ENCODE results near the gene SMAD5. TPM values are rescaled to one million over a fixed set of nuclear protein-coding genes. Genes with fewer than 3 reads are reported as not detected.

Gene SMAD5
- total RNA-seq (10 to 100 TPM; 12.5 to 18.1 TPM), total RNA-seq (35.8 to 53.8 reads per million in 2 donors)

DNA sequence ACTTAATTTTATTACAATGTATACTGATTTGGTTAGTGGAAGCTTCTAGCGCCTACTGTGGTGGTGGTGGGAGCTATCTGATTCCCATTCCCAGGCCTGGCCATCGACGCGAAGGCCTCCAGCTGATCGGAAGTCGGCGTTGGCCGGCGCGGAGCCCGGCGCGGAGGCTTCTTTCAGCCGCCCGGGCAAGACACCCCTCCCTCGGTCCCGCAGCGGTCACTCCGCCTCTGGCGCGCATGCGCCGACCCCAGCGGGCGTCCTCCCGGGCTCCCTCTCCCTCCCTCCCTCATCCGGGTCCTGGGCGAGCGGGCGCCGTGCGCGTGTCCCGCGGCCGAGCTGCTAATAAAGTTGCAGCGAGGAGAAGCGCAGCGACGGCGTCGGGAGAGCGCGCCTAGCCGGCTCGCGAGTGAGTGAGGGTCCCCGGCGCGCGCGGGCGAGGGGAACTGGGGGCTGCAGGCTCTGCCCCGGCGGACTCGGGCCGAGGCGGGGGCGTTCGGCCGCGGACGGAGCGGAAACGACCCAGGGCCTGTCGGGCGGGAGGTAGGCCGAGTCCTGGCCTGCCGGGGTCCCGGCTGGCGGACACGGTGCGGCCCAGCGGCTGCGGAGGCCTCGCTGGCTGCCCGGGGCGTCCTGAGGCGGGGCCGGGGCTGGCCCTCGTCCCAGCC lies at the start of gene SMAD5:
SMAD5 (plus strand) TSS at position 289 of the 665 bp plus-strand sequence. CDS start 20,916 bp downstream, outside the sequence.
- DNase-seq, result peak; percentile 57 to 68 (median 58)
- Mint-ChIP-seq H3K4me1 (peaks cover 22% of the 10 kb centered on the region), H3K4me3 (peak within 1 kb of the TSS; percentile 92), H3K27me3 (peaks cover 14% of the 10 kb centered on the region), H3K27ac (peak within 1 kb of the TSS; percentile 87), H3K36me3 (ENCODE audit: low read depth) (peaks cover 1% of the 10 kb centered on the region)
- H3K9me3 ChIP-seq (ENCODE audit: control insufficient read depth, low read length, poor library complexity, severe bottlenecking), result no peaks in the 10 kb centered on the region
- ATAC-seq, result peak; percentile 77

DNA sequence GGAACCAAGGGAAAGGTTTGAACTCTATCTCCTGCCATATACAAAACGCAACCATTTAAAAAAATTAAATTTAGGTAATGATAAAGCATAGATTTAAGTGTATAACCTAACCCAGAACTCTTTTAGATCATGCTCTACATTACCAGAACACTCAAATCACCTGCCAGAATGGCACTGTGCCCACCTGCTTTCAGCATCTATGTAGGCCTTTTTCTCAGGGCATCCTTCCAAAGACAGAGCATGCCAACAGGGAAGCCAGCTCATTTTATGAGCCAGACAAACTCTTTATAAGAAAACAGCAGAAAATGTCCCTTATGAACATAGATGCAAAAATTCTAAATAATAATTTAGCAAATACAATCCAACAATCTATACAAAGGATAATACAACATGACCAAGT lies 47.9 kb upstream of the SMAD5 start:
- DNase-seq (no peak), ATAC-seq (no peak)
- H3K9me3 ChIP-seq (ENCODE audit: control insufficient read depth, low read length, poor library complexity, severe bottlenecking), result no peaks in the 10 kb centered on the region
- no peak overlapping the region for H3K27ac Mint-ChIP-seq
- H3K4me3 Mint-ChIP-seq, result no peak overlapping the region
- H3K27me3 Mint-ChIP-seq, result peaks cover 26% of the 10 kb centered on the region
- H3K4me1 Mint-ChIP-seq, result peaks cover 8% of the 10 kb centered on the region
- H3K36me3 Mint-ChIP-seq (ENCODE audit: low read depth), result no peaks in the 10 kb centered on the region

DNA sequence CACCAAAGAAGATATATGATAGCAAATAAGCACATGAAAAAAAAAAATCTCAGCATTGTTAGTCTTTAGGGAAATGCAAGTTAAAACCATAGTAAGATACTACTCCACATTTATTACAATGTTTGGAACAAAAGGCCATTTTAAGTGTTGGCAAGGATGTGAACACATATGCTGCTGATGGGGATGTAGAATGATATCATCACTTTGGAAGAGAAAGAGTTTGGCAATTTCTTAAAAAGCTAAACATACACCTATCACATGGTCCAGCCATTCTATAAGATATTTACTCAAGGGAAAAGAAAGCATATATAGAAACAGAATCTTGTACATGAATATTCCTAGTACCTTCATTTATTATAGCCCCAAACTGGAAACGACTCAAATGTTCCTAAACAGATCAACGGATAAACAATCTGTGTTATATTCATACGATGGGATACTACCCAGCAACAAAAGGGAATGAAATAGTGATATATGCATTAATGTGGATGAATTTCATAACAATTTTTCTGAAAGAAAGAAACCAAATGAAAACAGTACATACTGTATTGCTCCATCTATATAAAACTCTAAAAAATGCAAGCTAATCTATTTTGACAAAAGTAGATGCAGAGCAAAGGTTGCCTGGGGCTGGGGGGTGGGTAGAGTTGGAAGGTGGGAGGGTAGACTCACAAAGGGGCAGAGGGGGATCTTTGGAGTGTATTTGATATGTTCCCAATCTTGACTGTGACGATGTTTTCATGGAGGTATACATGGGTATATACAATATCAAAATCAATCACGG lies 45.7 kb upstream of the SMAD5 start:
- Mint-ChIP-seq H3K27me3 (peaks cover 13% of the 10 kb centered on the region), H3K4me3 (no peak overlapping the region), H3K36me3 (ENCODE audit: low read depth) (no peaks in the 10 kb centered on the region), H3K4me1 (peaks cover 2% of the 10 kb centered on the region), H3K27ac (no peak overlapping the region)
- DNase-seq, result no peak
- H3K9me3 ChIP-seq (ENCODE audit: control insufficient read depth, low read length, poor library complexity, severe bottlenecking), result no peaks in the 10 kb centered on the region
- ATAC-seq, result no peak

GRCh38 chr5:136087961-136088871 lies 44.4 kb upstream of the SMAD5 start:
- no peak for ATAC-seq

GRCh38 chr5:136089791-136090190 lies 42.9 kb upstream of the SMAD5 start:
- peaks cover 2% of the 10 kb centered on the region for H3K4me1 Mint-ChIP-seq
- H3K4me3 Mint-ChIP-seq, result no peak overlapping the region
- no peak for ATAC-seq
- H3K9me3 ChIP-seq (ENCODE audit: control insufficient read depth, low read length, poor library complexity, severe bottlenecking), result no peaks in the 10 kb centered on the region
- peaks cover 33% of the 10 kb centered on the region for H3K27me3 Mint-ChIP-seq
- no peaks in the 10 kb centered on the region for H3K36me3 Mint-ChIP-seq (ENCODE audit: low read depth)
- DNase-seq, result no peak
- H3K27ac Mint-ChIP-seq, result no peak overlapping the region

More at GRCh38 chr5:136087961-136088871, 44.4 kb upstream of the SMAD5 start:
- Mint-ChIP-seq H3K4me3 (no peak overlapping the region), H3K4me1 (peaks cover 2% of the 10 kb centered on the region), H3K27me3 (peaks cover 17% of the 10 kb centered on the region), H3K36me3 (ENCODE audit: low read depth) (no peaks in the 10 kb centered on the region), H3K27ac (no peak overlapping the region)
- no peak for DNase-seq
- no peaks in the 10 kb centered on the region for H3K9me3 ChIP-seq (ENCODE audit: control insufficient read depth, low read length, poor library complexity, severe bottlenecking)

DNA sequence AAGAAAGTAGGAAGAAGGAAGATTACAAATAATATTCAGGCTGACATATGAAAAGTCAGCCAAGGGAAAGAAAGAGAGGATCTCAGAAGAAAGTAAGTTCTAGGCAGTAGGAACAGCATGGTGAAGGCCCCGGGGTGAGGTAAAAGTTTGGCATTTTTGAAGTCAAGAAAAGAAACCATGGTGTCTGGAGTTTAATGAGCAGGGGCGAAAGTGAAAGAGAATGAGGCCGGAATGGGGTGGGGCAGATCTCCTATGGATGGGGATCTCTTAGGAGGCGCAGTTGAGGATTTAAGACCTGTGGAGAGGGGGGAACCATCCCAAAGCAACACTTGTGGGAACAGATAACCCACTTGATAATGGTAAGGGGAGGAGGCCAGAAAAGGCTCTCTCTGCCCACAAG lies 42.3 kb upstream of the SMAD5 start:
- Mint-ChIP-seq H3K27me3 (peaks cover 37% of the 10 kb centered on the region), H3K4me1 (peaks cover 2% of the 10 kb centered on the region), H3K36me3 (ENCODE audit: low read depth) (no peaks in the 10 kb centered on the region), H3K4me3 (no peak overlapping the region), H3K27ac (no peak overlapping the region)
- DNase-seq (no peak), ATAC-seq (no peak)
- H3K9me3 ChIP-seq (ENCODE audit: control insufficient read depth, low read length, poor library complexity, severe bottlenecking), result no peaks in the 10 kb centered on the region

GRCh38 chr5:136094189-136094912 lies 38.3 kb upstream of the SMAD5 start:
- peaks cover 2% of the 10 kb centered on the region for H3K4me1 Mint-ChIP-seq
- ATAC-seq (no peak), DNase-seq (no peak)
- no peaks in the 10 kb centered on the region for H3K36me3 Mint-ChIP-seq (ENCODE audit: low read depth)
- no peaks in the 10 kb centered on the region for H3K9me3 ChIP-seq (ENCODE audit: control insufficient read depth, low read length, poor library complexity, severe bottlenecking)
- H3K27me3 Mint-ChIP-seq, result peaks cover 36% of the 10 kb centered on the region
- no peak overlapping the region for H3K4me3 Mint-ChIP-seq
- H3K27ac Mint-ChIP-seq, result no peak overlapping the region

GRCh38 chr5:136094913-136095641 lies 37.6 kb upstream of the SMAD5 start:
- Mint-ChIP-seq H3K4me3 (no peak overlapping the region), H3K4me1 (peaks cover 2% of the 10 kb centered on the region), H3K27me3 (peaks cover 36% of the 10 kb centered on the region), H3K36me3 (ENCODE audit: low read depth) (no peaks in the 10 kb centered on the region), H3K27ac (no peak overlapping the region)
- no peak for ATAC-seq
- no peaks in the 10 kb centered on the region for H3K9me3 ChIP-seq (ENCODE audit: control insufficient read depth, low read length, poor library complexity, severe bottlenecking)
- DNase-seq, result no peak

GRCh38 chr5:136098176-136098575 lies 34.5 kb upstream of the SMAD5 start:
- Mint-ChIP-seq H3K27ac (no peak overlapping the region), H3K27me3 (peaks cover 33% of the 10 kb centered on the region), H3K4me1 (no peaks in the 10 kb centered on the region), H3K36me3 (ENCODE audit: low read depth) (no peaks in the 10 kb centered on the region), H3K4me3 (no peak overlapping the region)
- no peak for DNase-seq
- no peak for ATAC-seq
- no peaks in the 10 kb centered on the region for H3K9me3 ChIP-seq (ENCODE audit: control insufficient read depth, low read length, poor library complexity, severe bottlenecking)

- no peaks in the 10 kb centered on the region for H3K9me3 ChIP-seq (ENCODE audit: control insufficient read depth, low read length, poor library complexity, severe bottlenecking)
- ATAC-seq (no peak), DNase-seq (no peak)
- Mint-ChIP-seq H3K36me3 (ENCODE audit: low read depth) (peaks cover 2% of the 10 kb centered on the region), H3K27me3 (peaks cover 25% of the 10 kb centered on the region), H3K27ac (no peak overlapping the region), H3K4me1 (no peaks in the 10 kb centered on the region), H3K4me3 (no peak overlapping the region)
Observed at GRCh38 chr5:136099870-136100269, 32.8 kb upstream of the SMAD5 start.

GRCh38 chr5:136101884-136102283 lies 30.8 kb upstream of the SMAD5 start:
- ATAC-seq (no peak), DNase-seq (no peak)
- H3K9me3 ChIP-seq (ENCODE audit: control insufficient read depth, low read length, poor library complexity, severe bottlenecking), result no peaks in the 10 kb centered on the region
- Mint-ChIP-seq H3K4me3 (no peak overlapping the region), H3K4me1 (no peaks in the 10 kb centered on the region), H3K36me3 (ENCODE audit: low read depth) (peaks cover 2% of the 10 kb centered on the region), H3K27me3 (peaks cover 22% of the 10 kb centered on the region), H3K27ac (no peak overlapping the region)

- peaks cover 18% of the 10 kb centered on the region for H3K27me3 Mint-ChIP-seq
- DNase-seq, result no peak
Observed at GRCh38 chr5:136103118-136103517, 29.5 kb upstream of the SMAD5 start.

More at GRCh38 chr5:136103118-136103517, 29.5 kb upstream of the SMAD5 start:
- Mint-ChIP-seq H3K36me3 (ENCODE audit: low read depth) (peaks cover 2% of the 10 kb centered on the region), H3K4me1 (no peaks in the 10 kb centered on the region), H3K27ac (no peak overlapping the region), H3K4me3 (no peak overlapping the region)
- ATAC-seq, result no peak
- no peaks in the 10 kb centered on the region for H3K9me3 ChIP-seq (ENCODE audit: control insufficient read depth, low read length, poor library complexity, severe bottlenecking)
